K562 (cell line): Measurements from ENCODE around the gene AMT. TPM values are rescaled to one million over a fixed set of nuclear protein-coding genes. Genes with fewer than 3 reads are reported as not detected.
"Not testable (repeated sequence)": the region's sequence is repeated elsewhere in the genome, so short reads cannot be mapped to it uniquely, and the experiment has no call there.

Experiments used
- ATAC-seq: fragments of 200-7000 bp; cut with Tn5 transposase; 3 replicates; pipeline ENCODE4 v1.9.1; 2020; ENCODE audit warnings: moderate library complexity
- BruUV-seq: library from RNA; stranded (reverse); fragments of 400-500 nt; replicated peaks from 2 replicates; lab custom pipeline; 2021; lab: Mats Ljungman, UMichigan
- CTCF ChIA-PET: fragments of 300-600 bp; formaldehyde crosslinking; extraction: SDS; loops from one replicate; lab custom pipeline; 2021; ENCODE audit warnings: low intra/inter-chr PET ratio; lab: Yijun Ruan, JAX
- POLR2A ChIA-PET: fragments of 300-600, 350-650 bp; sonication (Branson Sonifier 250); formaldehyde crosslinking; extraction: SDS; loops from one replicate; lab custom pipeline; 2021; ENCODE audit warnings: antibody characterized with exemption, inconsistent platforms; lab: Yijun Ruan, JAX
- DNase-seq, 4 experiments: peaks; one replicate each; pipeline versions ENCODE4 v3.0.0 to v3.0.0-alpha.2; 2011 to 2018; ENCODE audit warnings: low spot score in 3 of 4, mixed read lengths in 3 of 4; ENCODE audit errors: extremely low read depth in 1 of 4
- FAIRE-seq: peaks from 2 replicates; lab custom pipeline; 2011; peaks lifted over from hg19 to GRCh38; lab: Jason Lieb, UNC
- H2AFZ ChIP-seq: 2 replicates; pipeline ENCODE4 v1.6.0; 2011; ENCODE audit warnings: low read depth, low read length, control low read depth, inconsistent platforms
- H3K27ac ChIP-seq: fragments of 200-600 bp; 3 replicates; pipeline ENCODE4 v1.8.0; 2011; ENCODE audit warnings: low read depth, mild to moderate bottlenecking, control low read depth, inconsistent platforms, low read length, moderate library complexity, mixed read lengths; ENCODE audit errors: extremely low read depth
- H3K27me3 ChIP-seq, 2 experiments: fragments of 300-600 bp in 1 of 2; 2 replicates in 1 of 2; 3 replicates in 1 of 2; pipeline versions ENCODE4 v1.6.0 to v1.8.0; 2011; ENCODE audit warnings: inconsistent platforms in 2 of 2, low read length in 2 of 2, mild to moderate bottlenecking in 1 of 2, mixed read lengths in 1 of 2, moderate library complexity in 1 of 2; ENCODE audit not compliant: control insufficient read depth in 2 of 2, insufficient read depth in 2 of 2
- H3K36me3 ChIP-seq: fragments of 300-600 bp; 3 replicates; pipeline ENCODE4 v1.8.0; 2011; ENCODE audit warnings: mild to moderate bottlenecking, low read length, inconsistent platforms; ENCODE audit not compliant: control insufficient read depth, insufficient read depth
- H3K4me1 ChIP-seq, 2 experiments: fragments of 200-600 bp in 1 of 2; replicated peaks in 1 of 2; 2 replicates in 1 of 2; 3 replicates in 1 of 2; pipeline versions ENCODE4 v1.5.1 to v1.8.0; 2011; ENCODE audit warnings: inconsistent platforms in 2 of 2, low read length in 2 of 2, mild to moderate bottlenecking in 1 of 2, mixed read lengths in 1 of 2, moderate library complexity in 1 of 2; ENCODE audit not compliant: control insufficient read depth in 2 of 2, insufficient read depth in 2 of 2
- H3K4me2 ChIP-seq: 2 replicates; pipeline ENCODE4 v1.6.1; 2011; ENCODE audit warnings: low read length, control low read depth, inconsistent platforms, mixed read lengths; ENCODE audit not compliant: insufficient read depth
- H3K4me3 ChIP-seq: fragments of 200-600 bp; sonication (generic), shearing (Covaris generic); 2 replicates; pipeline ENCODE4 v1.5.1; 2016; ENCODE audit warnings: control low read depth, inconsistent platforms
- H3K79me2 ChIP-seq: fragments of 200-600 bp; 3 replicates; pipeline ENCODE4 v1.8.0; 2011; ENCODE audit warnings: low read length, inconsistent platforms; ENCODE audit not compliant: control insufficient read depth, insufficient read depth
- H3K9ac ChIP-seq, 2 experiments: 2 replicates each; pipeline versions ENCODE4 v1.6.0 to v1.6.1; 2011; ENCODE audit warnings: low read depth in 2 of 2, low read length in 2 of 2, control low read depth in 1 of 2, inconsistent platforms in 1 of 2, mild to moderate bottlenecking in 1 of 2, mixed read lengths in 1 of 2; ENCODE audit not compliant: insufficient read depth in 1 of 2
- H3K9me1 ChIP-seq: one replicate; pipeline ENCODE4 v1.6.0; 2011; ENCODE audit warnings: inconsistent platforms, mild to moderate bottlenecking, low read length, moderate library complexity; ENCODE audit not compliant: control insufficient read depth, insufficient read depth
- H3K9me3 ChIP-seq: replicated peaks from 2 replicates; pipeline ENCODE4 v1.5.1; 2011; ENCODE audit warnings: low read depth, low read length, inconsistent platforms; ENCODE audit not compliant: control insufficient read depth, insufficient read depth
- H4K20me1 ChIP-seq: replicated peaks from 2 replicates; pipeline ENCODE4 v1.6.1; 2011; ENCODE audit warnings: low read length, inconsistent platforms, mixed read lengths; ENCODE audit not compliant: control insufficient read depth, insufficient read depth
- CCAR2 ChIP-seq: fragments of 200-400 bp; formaldehyde crosslinking; IDR thresholded peaks from 2 replicates; pipeline ENCODE4 v1.6.1; 2017; ENCODE audit warnings: mild to moderate bottlenecking, low read depth, low read length
- E2F6 ChIP-seq, 2 experiments: IDR thresholded peaks; 2 replicates each; pipeline ENCODE4 v1.6.1; 2011; ENCODE audit warnings: borderline replicate concordance in 1 of 2, control low read depth in 1 of 2, low read depth in 1 of 2, low read length in 1 of 2, mild to moderate bottlenecking in 1 of 2, mixed read lengths in 1 of 2, moderate library complexity in 1 of 2; ENCODE audit not compliant: insufficient read depth in 1 of 2, insufficient read length in 1 of 2, poor library complexity in 1 of 2, severe bottlenecking in 1 of 2; ENCODE audit errors: extremely low read depth in 1 of 2
- FOXK1 ChIP-seq: sonication (generic); formaldehyde crosslinking; IDR thresholded peaks from 2 replicates; pipeline ENCODE4 v1.8.0; 2022; ENCODE audit warnings: missing genetic modification reagents, mild to moderate bottlenecking, borderline replicate concordance
- HIVEP1 ChIP-seq: fragments of 250-450 bp; sonication (Bioruptor Pico); IDR thresholded peaks from 2 replicates; pipeline ENCODE4 v1.4.0; 2020; ENCODE audit warnings: mild to moderate bottlenecking
- ID3 ChIP-seq, 2 experiments: fragments of 250-450 bp in 1 of 2; fragments of 450-650 bp in 1 of 2; sonication (Bioruptor Pico) in 1 of 2; IDR thresholded peaks; 2 replicates each; pipeline versions ENCODE4 v1.6.1 to v1.8.0; 2016 to 2021; ENCODE audit warnings: mild to moderate bottlenecking in 2 of 2, moderate library complexity in 2 of 2, missing compliant biosample characterization in 1 of 2, missing genetic modification characterization in 1 of 2
- PHF21A ChIP-seq: fragments of 450-650 bp; IDR thresholded peaks from 2 replicates; pipeline ENCODE4 v1.6.1; 2017; ENCODE audit warnings: low read depth, borderline replicate concordance
- STAG1 ChIP-seq: sonication (generic); formaldehyde crosslinking; IDR thresholded peaks from 2 replicates; pipeline ENCODE4 v1.5.0; 2020; ENCODE audit warnings: missing genetic modification reagents, borderline replicate concordance
- ZBTB9 ChIP-seq: fragments of 450-650 bp; formaldehyde crosslinking; IDR thresholded peaks from 2 replicates; pipeline ENCODE4 v1.4.0; 2020; ENCODE audit warnings: mild to moderate bottlenecking, moderate library complexity
- ZNF134 ChIP-seq: fragments of 250-450 bp; sonication (Bioruptor Pico); conservative IDR thresholded peaks from 2 replicates; pipeline ENCODE4 v1.4.0; 2020
- WGBS: fragments of 100-300 bp; shearing (Covaris generic); methylation state at CpG from one replicate; pipeline ENCODE4 v1.1.6; 2016; ENCODE audit warnings: low coverage, mixed read lengths; ENCODE audit not compliant: insufficient coverage; ENCODE audit errors: missing lambda C conversion rate; 5-methylcytosine and 5-hydroxymethylcytosine counted together
- in situ Hi-C: fragments of 300-500 bp; cut with MboI; formaldehyde crosslinking; loops from 4 replicates; pipeline ENCODE4 v1.15.0; 2018; ENCODE audit warnings: inconsistent platforms, mixed read lengths
- intact Hi-C: fragments of 100-400 bp; cut with micrococcal nuclease; formaldehyde crosslinking; loops from 2 replicates; pipeline ENCODE4 v1.14.2; 2022
- polyA plus RNA-seq, 8 experiments: library from polyadenylated mRNA; depleted of rRNA in 4 of 8; stranded (reverse) in 5 of 8; unstranded in 3 of 8; fragments of >200 nt; fragmentation: Nextera tagmentation in 2 of 8; fragmentation: Illumina TruSeq in 1 of 8; extraction: Ambion mirVana in 2 of 8; extraction: Trizol in 1 of 8; gene quantifications; 2 replicates each; pipeline versions ENCODE4 v1.2.1 to v1.2.3, GENCODE V29; 2011 to 2014; ENCODE audit warnings: inconsistent platforms in 1 of 8, missing spikeins in 1 of 8
- total RNA-seq, 7 experiments: library from RNA; depleted of rRNA in 6 of 7; stranded (reverse); fragments of >200 nt in 6 of 7; fragmentation: Illumina TruSeq in 2 of 7; extraction: Trizol in 2 of 7; gene quantifications; 2 replicates each; pipeline versions ENCODE4 v1.2.1 to v1.2.3, GENCODE V29; 2011 to 2021; ENCODE audit warnings: low replicate concordance in 1 of 7

The AMT gene
- total and polyA plus RNA-seq, 9 of the 15 experiments (the other 6 are each of a cell fraction or from before 2014, with no cell fraction given), result 0.14 to 2.1 (median 0.52) TPM

GRCh38 chr3:49391310-49391709 lies 31.0 kb downstream of the AMT start:
- Histone ChIP-seq H3K4me1 (peaks cover 5 to 11% of the 10 kb centered on the region in 2 experiments; a peak in 3 of 5 replicates), H4K20me1 (peaks cover 19% of the 10 kb centered on the region), H3K79me2 (peaks cover 90% of the 10 kb centered on the region), H3K36me3 (peaks cover 29% of the 10 kb centered on the region)
- H3K27me3 ChIP-seq, H3K27ac ChIP-seq, in situ Hi-C loops, H3K4me2 ChIP-seq, H3K9me1 ChIP-seq, FAIRE-seq, CTCF ChIA-PET, DNase-seq, H3K9me3 ChIP-seq, ATAC-seq, H2AFZ ChIP-seq, H3K4me3 ChIP-seq, intact Hi-C loops, BruUV-seq, H3K9ac ChIP-seq: not testable (repeated sequence)
- 95% methylated on average over 7 of the region's 10 CpGs for WGBS
- POLR2A ChIA-PET, result interaction anchor here (0.5 to 2.0 kb wide), 2 partner anchors 17 to 290 kb away, joined by 3 to 8 read pairs; no protein-coding TSS in a partner anchor

- no peak overlapping the region for H3K4me3 ChIP-seq
- no peaks in the 10 kb centered on the region for H3K9me1 ChIP-seq
- H3K9ac ChIP-seq, result no peak overlapping the region
- DNase-seq (no peak), ATAC-seq (no peak), FAIRE-seq (no peak)
- intact Hi-C loops (no loop called here), in situ Hi-C loops (no loop called here)
- no peak overlapping the region for H2AFZ ChIP-seq
- ChIA-PET POLR2A (interaction anchor here (0.6 to 2.0 kb wide), 4 partner anchors 10 to 1386 kb away, joined by 3 to 6 read pairs (median 4); partner anchors contain the start of gene RHOA), CTCF (no interaction called here)
- H3K27me3 ChIP-seq, result no peaks in the 10 kb centered on the region
- H3K36me3 ChIP-seq, result peaks cover 13% of the 10 kb centered on the region; the same call in 2 of the 3 replicates
- peaks cover 6 to 15% of the 10 kb centered on the region in 2 experiments; a peak in 4 of 5 replicates for H3K4me1 ChIP-seq
- no peaks in the 10 kb centered on the region for H3K9me3 ChIP-seq
- no peak overlapping the region for H3K27ac ChIP-seq
- 99% methylated on average over 6 of the region's 6 CpGs for WGBS
- H4K20me1 ChIP-seq, result peaks cover 18% of the 10 kb centered on the region
- H3K4me2 ChIP-seq, result no peak overlapping the region
- peaks cover 90% of the 10 kb centered on the region for H3K79me2 ChIP-seq
- BruUV-seq, result no TSS peak
- TF ChIP-seq ZBTB9 (CRISPR knock-in tag), result no peak
- no peak for TF ChIP-seq E2F6 (IDR thresholded peaks at IDR 0.05; ENCODE audit: borderline replicate concordance in 1 of 2, extremely low read depth in 1 of 2, insufficient read depth in 1 of 2, insufficient read length in 1 of 2, low read depth in 1 of 2, low read length in 1 of 2, poor library complexity in 1 of 2, severe bottlenecking in 1 of 2)
- no peak for TF ChIP-seq CCAR2
- no peak for TF ChIP-seq ZNF134
- TF ChIP-seq FOXK1, result no peak
- no peak for TF ChIP-seq ID3 (CRISPR knock-in tag; IDR thresholded peaks at IDR 0.05)
- no peak for TF ChIP-seq ID3 (tag; IDR thresholded peaks at IDR 0.05)
- TF ChIP-seq STAG1 (CRISPR knock-in tag), result no peak
- TF ChIP-seq PHF21A, result no peak
- no peak for TF ChIP-seq HIVEP1 (CRISPR knock-in tag)
Measured at GRCh38 chr3:49389297-49389696, 33.0 kb downstream of the AMT start.
